ENCODE data around the gene PALLD.

The PALLD gene

DNA sequence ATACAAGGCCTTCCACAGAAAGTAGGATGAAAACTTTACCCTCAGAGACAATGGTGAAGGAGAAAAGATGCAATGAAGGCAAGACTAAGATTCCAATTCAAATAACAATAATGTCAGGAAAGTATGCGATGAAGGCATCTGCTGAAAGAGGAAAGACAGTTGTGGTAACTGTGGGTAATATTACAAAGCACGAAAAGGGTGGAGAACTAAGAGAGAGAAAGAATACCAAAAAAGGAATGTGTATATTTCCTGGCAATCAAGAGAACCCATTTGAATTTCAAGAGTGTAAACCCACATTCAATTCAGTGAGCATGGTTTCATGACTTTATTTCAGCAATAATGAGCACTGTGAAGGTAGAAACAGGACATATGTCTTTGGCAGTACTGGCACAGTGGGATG lies 225.5 kb downstream of the PALLD start (continued):
- TF ChIP-seq ZNF302 (tag by site-specific recombination; IDR thresholded peaks at IDR 0.05; ENCODE audit: low read depth): no peak
- no peak for TF ChIP-seq KLF7 (tag by site-specific recombination; IDR thresholded peaks at IDR 0.05; ENCODE audit: borderline replicate concordance)
- no peak for TF ChIP-seq ZBTB21 (tag by site-specific recombination; IDR thresholded peaks at IDR 0.05)
- TF ChIP-seq ZNF211 (tag by site-specific recombination; IDR thresholded peaks at IDR 0.05; ENCODE audit: low read depth): no peak
- TF ChIP-seq ZNF394 (tag by site-specific recombination; IDR thresholded peaks at IDR 0.05; ENCODE audit: borderline replicate concordance): no peak
- TF ChIP-seq, protein P1, sequence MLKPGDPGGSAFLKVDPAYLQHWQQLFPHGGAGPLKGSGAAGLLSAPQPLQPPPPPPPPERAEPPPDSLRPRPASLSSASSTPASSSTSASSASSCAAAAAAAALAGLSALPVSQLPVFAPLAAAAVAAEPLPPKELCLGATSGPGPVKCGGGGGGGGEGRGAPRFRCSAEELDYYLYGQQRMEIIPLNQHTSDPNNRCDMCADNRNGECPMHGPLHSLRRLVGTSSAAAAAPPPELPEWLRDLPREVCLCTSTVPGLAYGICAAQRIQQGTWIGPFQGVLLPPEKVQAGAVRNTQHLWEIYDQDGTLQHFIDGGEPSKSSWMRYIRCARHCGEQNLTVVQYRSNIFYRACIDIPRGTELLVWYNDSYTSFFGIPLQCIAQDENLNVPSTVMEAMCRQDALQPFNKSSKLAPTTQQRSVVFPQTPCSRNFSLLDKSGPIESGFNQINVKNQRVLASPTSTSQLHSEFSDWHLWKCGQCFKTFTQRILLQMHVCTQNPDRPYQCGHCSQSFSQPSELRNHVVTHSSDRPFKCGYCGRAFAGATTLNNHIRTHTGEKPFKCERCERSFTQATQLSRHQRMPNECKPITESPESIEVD (tag by site-specific recombination; IDR thresholded peaks at IDR 0.05): no peak
- TF ChIP-seq, protein P2, sequence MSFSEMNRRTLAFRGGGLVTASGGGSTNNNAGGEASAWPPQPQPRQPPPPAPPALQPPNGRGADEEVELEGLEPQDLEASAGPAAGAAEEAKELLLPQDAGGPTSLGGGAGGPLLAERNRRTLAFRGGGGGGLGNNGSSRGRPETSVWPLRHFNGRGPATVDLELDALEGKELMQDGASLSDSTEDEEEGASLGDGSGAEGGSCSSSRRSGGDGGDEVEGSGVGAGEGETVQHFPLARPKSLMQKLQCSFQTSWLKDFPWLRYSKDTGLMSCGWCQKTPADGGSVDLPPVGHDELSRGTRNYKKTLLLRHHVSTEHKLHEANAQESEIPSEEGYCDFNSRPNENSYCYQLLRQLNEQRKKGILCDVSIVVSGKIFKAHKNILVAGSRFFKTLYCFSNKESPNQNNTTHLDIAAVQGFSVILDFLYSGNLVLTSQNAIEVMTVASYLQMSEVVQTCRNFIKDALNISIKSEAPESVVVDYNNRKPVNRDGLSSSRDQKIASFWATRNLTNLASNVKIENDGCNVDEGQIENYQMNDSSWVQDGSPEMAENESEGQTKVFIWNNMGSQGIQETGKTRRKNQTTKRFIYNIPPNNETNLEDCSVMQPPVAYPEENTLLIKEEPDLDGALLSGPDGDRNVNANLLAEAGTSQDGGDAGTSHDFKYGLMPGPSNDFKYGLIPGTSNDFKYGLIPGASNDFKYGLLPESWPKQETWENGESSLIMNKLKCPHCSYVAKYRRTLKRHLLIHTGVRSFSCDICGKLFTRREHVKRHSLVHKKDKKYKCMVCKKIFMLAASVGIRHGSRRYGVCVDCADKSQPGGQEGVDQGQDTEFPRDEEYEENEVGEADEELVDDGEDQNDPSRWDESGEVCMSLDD (tag by site-specific recombination; IDR thresholded peaks at IDR 0.05): no peak

DNA sequence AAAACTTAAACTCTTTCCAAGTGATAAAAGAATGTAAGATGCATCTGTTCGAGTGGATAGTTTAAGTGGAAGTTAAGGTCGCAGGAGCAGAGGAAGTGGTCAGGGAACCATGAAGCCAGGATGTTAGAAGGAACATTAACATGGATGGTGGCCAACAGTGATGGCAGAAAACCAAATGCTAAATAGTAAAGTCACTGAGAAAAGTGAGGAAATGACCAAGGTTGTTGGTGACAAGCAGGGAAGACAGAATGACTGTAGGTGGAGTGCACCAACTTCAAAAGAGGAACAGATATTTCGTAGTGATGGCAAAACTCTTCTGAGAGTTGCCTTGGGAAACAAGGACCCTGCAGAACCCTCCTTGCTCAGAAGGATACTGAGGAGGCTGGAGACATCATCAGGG lies 226.2 kb downstream of the PALLD start:
- Histone ChIP-seq H3K9me3 (ENCODE audit: control insufficient read depth, insufficient read depth, low read depth, low read length) (no peaks in the 10 kb centered on the region), H3K36me3 (ENCODE audit: control insufficient read depth in 2 of 2, insufficient read depth in 1 of 2, low read length in 2 of 2) (no peaks in the 10 kb centered on the region), H3K4me1 (ENCODE audit: control insufficient read depth, insufficient read depth, low read length) (no peaks in the 10 kb centered on the region), H3K4me3 (ENCODE audit: low read depth, low read length) (no peak overlapping the region), H3K27ac (ENCODE audit: extremely low read depth, low read depth, low read length) (no peak overlapping the region)
- no peak for TF ChIP-seq SETDB1 (IDR thresholded peaks at IDR 0.05; ENCODE audit: insufficient read length, low read length)
- no peak for TF ChIP-seq FEZF1 (tag by site-specific recombination; IDR thresholded peaks at IDR 0.05)
- TF ChIP-seq ZNF514 (tag by site-specific recombination; IDR thresholded peaks at IDR 0.05): no peak
- TF ChIP-seq KLF1 (tag by site-specific recombination; IDR thresholded peaks at IDR 0.05): no peak
- TF ChIP-seq HOXA7 (CRISPR knock-in tag; IDR thresholded peaks at IDR 0.05; ENCODE audit: borderline replicate concordance): no peak
- TF ChIP-seq, protein P3, sequence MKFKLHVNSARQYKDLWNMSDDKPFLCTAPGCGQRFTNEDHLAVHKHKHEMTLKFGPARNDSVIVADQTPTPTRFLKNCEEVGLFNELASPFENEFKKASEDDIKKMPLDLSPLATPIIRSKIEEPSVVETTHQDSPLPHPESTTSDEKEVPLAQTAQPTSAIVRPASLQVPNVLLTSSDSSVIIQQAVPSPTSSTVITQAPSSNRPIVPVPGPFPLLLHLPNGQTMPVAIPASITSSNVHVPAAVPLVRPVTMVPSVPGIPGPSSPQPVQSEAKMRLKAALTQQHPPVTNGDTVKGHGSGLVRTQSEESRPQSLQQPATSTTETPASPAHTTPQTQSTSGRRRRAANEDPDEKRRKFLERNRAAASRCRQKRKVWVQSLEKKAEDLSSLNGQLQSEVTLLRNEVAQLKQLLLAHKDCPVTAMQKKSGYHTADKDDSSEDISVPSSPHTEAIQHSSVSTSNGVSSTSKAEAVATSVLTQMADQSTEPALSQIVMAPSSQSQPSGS (tag by site-specific recombination; IDR thresholded peaks at IDR 0.05; ENCODE audit: low read depth): no peak
- no peak for TF ChIP-seq ZNF776 (tag by site-specific recombination; IDR thresholded peaks at IDR 0.05; ENCODE audit: borderline replicate concordance)
- TF ChIP-seq GLIS1 (tag by site-specific recombination; IDR thresholded peaks at IDR 0.05): no peak
- TF ChIP-seq, protein P4, sequence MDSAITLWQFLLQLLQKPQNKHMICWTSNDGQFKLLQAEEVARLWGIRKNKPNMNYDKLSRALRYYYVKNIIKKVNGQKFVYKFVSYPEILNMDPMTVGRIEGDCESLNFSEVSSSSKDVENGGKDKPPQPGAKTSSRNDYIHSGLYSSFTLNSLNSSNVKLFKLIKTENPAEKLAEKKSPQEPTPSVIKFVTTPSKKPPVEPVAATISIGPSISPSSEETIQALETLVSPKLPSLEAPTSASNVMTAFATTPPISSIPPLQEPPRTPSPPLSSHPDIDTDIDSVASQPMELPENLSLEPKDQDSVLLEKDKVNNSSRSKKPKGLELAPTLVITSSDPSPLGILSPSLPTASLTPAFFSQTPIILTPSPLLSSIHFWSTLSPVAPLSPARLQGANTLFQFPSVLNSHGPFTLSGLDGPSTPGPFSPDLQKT (IDR thresholded peaks at IDR 0.05; ENCODE audit: borderline replicate concordance, low read depth, low read length): no peak
- TF ChIP-seq SP3 (tag by site-specific recombination; IDR thresholded peaks at IDR 0.05): no peak
- no peak for TF ChIP-seq ZNF366 (tag by site-specific recombination; conservative IDR thresholded peaks at IDR 0.05)
- ChIA-PET POLR2A (no interaction called here), CTCF (no interaction called here)

DNA sequence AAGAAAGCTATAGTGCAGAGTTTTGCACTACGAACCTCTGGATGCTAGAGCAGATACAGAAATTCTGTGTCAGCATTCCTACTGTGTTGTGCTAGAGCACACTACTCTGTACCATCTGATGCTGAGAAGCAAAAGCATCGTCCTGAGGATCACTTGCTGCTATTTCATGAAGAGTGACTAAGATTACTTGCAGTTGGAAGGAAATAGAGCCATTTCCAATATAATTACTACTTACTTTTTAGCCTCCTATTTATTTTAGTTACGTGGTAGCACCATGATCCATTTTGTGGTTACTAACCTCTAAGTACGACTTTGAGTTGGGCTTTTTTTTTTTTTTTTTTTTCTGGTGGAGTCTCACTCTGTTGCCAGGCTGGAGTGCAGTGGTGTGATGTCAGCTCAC lies 226.7 kb downstream of the PALLD start:
- H3K27ac ChIP-seq (ENCODE audit: extremely low read depth, low read depth, low read length): no peak overlapping the region
- H3K36me3 ChIP-seq (ENCODE audit: control insufficient read depth in 2 of 2, insufficient read depth in 1 of 2, low read length in 2 of 2): no peaks in the 10 kb centered on the region
- TF ChIP-seq ZNF394 (tag by site-specific recombination; IDR thresholded peaks at IDR 0.05; ENCODE audit: borderline replicate concordance): no peak
- no peak for TF ChIP-seq YY2 (tag by site-specific recombination; IDR thresholded peaks at IDR 0.05)
- H3K4me1 ChIP-seq (ENCODE audit: control insufficient read depth, insufficient read depth, low read length): no peaks in the 10 kb centered on the region
- H3K4me3 ChIP-seq (ENCODE audit: low read depth, low read length): no peak overlapping the region
- POLR2A ChIA-PET: no interaction called here
- CTCF ChIA-PET: no interaction called here
- H3K9me3 ChIP-seq (ENCODE audit: control insufficient read depth, insufficient read depth, low read depth, low read length): no peaks in the 10 kb centered on the region

All from HEK293 (cell line).